HG03039 (cell line): ENCODE results near the gene DPYSL4.

Experiments used
- ATAC-seq: cut with Tn5 transposase; IDR thresholded peaks from one replicate; pipeline ENCODE4 v1.9.1; 2021; ENCODE audit warnings: mild to moderate bottlenecking, moderate library complexity; ENCODE audit not compliant: unreplicated experiment

The DPYSL4 gene

GRCh38 chr10:132224343-132225072 is 37.8 kb downstream of the DPYSL4 start:
- no peak for ATAC-seq

DNA sequence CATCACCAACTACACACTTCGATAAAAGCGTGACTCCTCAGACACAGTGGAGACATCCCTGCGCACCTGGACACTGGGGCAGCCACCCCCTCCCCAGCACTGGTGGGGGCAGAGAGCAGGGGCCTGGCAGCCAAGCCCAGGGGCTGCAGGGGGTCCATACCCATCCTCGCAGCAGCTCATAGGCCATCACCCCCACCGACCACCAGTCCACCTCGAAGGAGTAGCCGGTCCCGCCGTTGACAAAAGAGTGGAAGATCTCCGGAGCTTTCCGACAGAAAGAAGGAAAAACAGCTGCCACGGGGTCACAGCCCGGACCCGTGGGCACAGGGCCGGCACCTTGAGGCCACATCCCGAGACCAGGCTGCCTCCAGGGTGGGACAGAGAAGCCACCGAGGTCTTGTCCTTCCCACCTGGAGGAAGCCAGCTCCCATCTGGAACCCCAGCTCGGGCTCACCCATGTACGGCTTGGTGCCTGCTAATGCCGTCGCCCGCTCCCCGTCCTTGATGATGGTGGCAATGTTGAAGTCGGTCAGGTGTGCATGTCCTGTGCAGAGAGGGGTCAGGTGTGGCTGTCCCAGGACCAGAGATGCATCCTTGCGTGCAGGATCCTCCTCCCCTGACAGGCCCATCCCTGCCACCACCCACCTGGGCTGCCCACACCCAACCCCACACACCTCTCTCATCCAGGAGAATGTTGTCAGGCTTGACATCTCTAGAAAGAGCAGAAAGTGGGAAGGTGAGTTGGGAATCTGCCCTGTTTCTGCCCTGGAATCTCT is 38.5 kb downstream of the DPYSL4 start:
- ATAC-seq: no peak

GRCh38 chr10:132225849-132226205 is 39.1 kb downstream of the DPYSL4 start:
- no peak for ATAC-seq

DNA sequence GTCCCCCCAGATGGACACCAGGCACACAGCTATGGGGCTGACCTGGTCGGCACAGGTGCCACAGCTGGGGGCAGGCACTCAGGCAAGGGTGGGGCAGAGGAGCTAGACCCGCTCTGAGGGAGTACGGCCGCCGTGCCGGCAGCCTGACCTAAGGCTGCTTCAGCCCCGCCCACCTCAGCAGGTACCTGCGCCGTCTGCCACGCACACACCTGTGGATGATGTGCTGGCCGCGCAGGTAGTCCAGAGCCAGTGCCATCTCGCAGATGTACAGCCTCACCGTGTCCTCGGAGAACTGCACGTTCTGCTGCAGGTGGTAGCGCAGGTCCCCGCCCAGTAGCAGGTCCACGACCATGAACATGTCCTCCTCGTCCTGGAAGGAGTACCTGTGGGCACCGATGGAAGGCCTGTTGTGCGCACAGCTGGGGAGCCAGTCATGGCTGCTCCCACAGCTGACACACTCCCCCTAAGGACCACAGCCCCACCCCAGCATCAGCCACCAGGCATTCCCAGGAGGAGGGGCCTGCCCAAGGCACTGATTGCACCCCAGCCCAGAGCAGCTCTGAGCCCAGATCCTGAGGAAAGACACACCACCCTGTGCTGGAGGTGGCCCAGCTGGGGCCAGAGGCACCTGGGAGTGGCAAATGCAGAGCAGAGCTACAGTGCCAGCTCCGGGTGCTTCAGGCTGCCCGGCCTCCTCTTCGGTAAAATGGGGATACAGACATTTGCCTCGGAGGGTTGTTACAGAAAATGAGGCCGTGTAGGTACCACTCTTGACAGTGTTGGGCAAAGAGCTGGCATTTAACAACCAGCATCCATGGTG is 40.0 kb downstream of the DPYSL4 start:
- no peak for ATAC-seq

GRCh38 chr10:132227851-132228390 is 41.2 kb downstream of the DPYSL4 start:
- no peak for ATAC-seq

GRCh38 chr10:132228616-132229015 is 41.9 kb downstream of the DPYSL4 start:
- no peak for ATAC-seq

DNA sequence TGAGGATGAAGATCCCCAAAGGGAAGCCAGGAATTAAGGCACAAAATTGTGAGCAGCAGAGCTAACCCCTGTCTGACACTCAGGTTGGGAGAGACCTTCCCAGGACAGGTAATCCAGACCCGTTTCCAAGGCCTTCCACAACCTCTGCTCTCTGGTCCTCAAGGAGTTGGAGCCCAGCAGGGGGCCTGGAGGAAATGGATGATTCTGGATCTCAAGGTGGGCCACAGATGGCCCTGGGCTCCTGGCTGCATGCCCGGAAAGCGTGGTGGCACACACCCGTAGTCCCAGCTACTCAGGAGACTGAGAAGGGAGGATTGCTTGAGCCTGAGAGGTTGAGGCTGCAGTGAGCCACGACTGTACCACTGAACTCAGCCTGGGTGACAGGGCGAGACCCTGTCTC is 42.3 kb downstream of the DPYSL4 start:
- no peak for ATAC-seq

GRCh38 chr10:132229834-132230556 is 43.2 kb downstream of the DPYSL4 start:
- no peak for ATAC-seq

- ATAC-seq: no peak
Measured at GRCh38 chr10:132230557-132231210, 43.9 kb downstream of the DPYSL4 start.

DNA sequence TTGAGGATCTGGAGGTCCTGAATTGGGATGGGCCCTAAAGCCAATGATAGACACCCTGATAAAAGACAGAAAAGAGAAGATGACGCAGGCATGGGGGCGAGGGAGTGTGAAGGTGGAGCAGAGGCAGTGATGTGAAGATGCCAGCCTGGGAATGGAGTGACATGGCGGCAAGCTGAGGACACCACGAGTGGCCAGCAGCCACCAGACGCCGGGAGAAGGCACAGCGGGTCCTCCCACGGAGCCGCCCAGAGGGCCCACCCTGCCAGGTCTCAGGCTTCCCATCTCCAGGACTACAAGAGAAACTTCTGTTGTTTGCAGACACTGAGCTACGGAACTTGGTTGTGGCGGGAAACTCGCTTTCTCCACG is 44.9 kb downstream of the DPYSL4 start:
- no peak for ATAC-seq

GRCh38 chr10:132232023-132232951 is 45.5 kb downstream of the DPYSL4 start:
- ATAC-seq: no peak

DNA sequence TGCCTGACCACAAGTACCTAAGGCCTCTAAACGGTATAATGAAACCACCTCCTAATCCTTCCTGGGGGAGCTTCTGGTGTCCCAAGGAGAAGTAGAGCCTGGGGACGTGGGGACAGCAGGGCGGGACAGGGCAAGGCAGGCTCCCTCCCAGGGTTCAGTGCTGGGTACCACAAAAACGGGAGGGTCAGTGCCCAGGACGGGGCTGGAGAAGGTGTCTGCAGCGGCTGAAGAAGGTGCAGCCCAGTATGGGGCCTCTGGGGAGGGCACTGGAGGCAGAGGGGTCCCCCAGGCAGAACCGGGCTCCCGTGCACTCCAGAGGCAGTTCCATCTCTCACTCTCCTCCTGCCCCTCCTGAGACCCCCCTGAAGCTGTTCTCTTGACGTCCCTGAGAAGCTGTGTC is 46.2 kb downstream of the DPYSL4 start:
- ATAC-seq: no peak

GRCh38 chr10:132233501-132234085 is 46.8 kb downstream of the DPYSL4 start:
- ATAC-seq: no peak

DNA sequence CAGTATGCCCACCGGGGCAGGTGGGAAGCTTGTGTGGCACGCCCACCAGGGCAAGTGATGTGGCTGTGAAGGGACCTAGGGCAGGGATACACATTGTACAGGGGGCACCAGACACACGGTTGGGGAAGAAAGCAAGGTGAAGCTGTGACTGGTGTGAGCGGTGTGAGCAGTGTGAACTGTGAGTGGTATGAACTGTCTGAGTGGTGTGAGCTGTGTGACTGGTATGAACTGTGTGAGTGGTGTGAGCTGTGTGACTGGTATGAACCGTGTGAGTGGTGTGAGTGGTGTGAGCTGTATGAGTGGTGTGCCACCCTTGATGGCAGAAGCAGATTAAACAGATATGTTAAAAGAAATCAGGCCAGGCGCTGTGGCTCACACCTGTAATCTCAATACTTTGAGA is 48.1 kb downstream of the DPYSL4 start:
- ATAC-seq: no peak

DNA sequence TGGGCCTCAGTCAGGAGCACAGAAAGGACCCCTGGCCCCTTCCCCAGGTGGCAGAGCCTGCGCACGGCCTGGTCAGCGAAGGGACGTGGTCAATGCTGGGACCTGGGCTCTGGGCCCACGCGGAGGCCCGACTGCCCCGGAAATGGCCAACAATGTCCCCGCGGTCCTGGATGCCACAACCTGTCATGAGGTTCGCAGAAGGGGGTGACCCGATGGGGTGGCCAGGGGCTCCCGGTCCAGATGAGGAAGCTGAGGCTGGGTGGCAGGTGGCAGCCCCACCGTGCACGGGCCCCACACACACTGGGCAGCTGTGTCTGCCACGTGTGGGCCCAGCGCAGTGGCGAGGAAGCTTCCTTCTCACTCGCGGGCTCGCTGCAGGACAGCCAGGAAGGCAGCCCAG is 49.4 kb downstream of the DPYSL4 start:
- ATAC-seq: no peak

- no peak for ATAC-seq
Measured at GRCh38 chr10:132236881-132237280, 50.1 kb downstream of the DPYSL4 start.

GRCh38 chr10:132237396-132237795 is 50.6 kb downstream of the DPYSL4 start:
- ATAC-seq: no peak

GRCh38 chr10:132237871-132238270 is 51.1 kb downstream of the DPYSL4 start:
- no peak for ATAC-seq
